Keratinocyte (primary cell): ENCODE data around the gene CCDC38.

Experiments used
- EZH2 ChIP-seq: IDR thresholded peaks from one replicate; pipeline ENCODE4 v1.6.1; 2012; ENCODE audit warnings: inconsistent platforms, mild to moderate bottlenecking, low read length, moderate library complexity
- TF ChIP-seq, protein P1 (sequence below), 3 experiments: IDR thresholded peaks in 1 of 3; conservative IDR thresholded peaks in 1 of 3; optimal IDR thresholded peaks in 1 of 3; 2 replicates in 2 of 3; 3 replicates in 1 of 3; pipeline versions ENCODE3 to v1.5.1; 2011; ENCODE audit warnings: low read length in 3 of 3, mild to moderate bottlenecking in 3 of 3, moderate library complexity in 2 of 3, control low read depth in 1 of 3, inconsistent platforms in 1 of 3; ENCODE audit not compliant: insufficient read depth in 2 of 3; ENCODE audit errors: extremely low read depth in 1 of 3

DNA sequence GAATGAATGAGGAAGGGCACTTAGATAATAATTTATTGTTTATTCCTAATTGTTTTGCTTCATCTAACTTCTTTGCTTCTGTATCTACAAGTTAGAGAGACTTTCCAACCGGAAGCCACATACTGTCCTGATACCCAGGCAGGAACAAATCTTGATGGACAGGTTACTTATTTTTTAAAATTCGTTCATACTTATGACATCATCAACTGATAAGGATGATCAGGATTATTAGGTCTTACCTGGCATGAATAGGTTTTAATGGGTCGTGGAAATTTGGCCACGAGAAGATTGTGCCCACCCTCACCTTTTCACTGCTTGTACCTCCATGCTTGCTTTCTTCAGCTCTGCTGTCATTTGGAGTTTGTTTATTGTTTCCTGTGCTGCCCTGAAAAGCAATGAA lies 44.3 kb downstream of the CCDC38 start:
- TF ChIP-seq, protein P1, sequence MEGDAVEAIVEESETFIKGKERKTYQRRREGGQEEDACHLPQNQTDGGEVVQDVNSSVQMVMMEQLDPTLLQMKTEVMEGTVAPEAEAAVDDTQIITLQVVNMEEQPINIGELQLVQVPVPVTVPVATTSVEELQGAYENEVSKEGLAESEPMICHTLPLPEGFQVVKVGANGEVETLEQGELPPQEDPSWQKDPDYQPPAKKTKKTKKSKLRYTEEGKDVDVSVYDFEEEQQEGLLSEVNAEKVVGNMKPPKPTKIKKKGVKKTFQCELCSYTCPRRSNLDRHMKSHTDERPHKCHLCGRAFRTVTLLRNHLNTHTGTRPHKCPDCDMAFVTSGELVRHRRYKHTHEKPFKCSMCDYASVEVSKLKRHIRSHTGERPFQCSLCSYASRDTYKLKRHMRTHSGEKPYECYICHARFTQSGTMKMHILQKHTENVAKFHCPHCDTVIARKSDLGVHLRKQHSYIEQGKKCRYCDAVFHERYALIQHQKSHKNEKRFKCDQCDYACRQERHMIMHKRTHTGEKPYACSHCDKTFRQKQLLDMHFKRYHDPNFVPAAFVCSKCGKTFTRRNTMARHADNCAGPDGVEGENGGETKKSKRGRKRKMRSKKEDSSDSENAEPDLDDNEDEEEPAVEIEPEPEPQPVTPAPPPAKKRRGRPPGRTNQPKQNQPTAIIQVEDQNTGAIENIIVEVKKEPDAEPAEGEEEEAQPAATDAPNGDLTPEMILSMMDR (optimal IDR thresholded peaks at IDR 0.05 in 1 of 3, IDR thresholded peaks at IDR 0.05 in 1 of 3, conservative IDR thresholded peaks at IDR 0.05 in 1 of 3; ENCODE audit: extremely low read depth in 1 of 3, insufficient read depth in 2 of 3, low read length in 3 of 3) = no peak
- TF ChIP-seq EZH2 = no peak
